GM19395 (cell line): Measurements from ENCODE around the gene MAP7.

ENCODE experiments used
- ATAC-seq: cut with Tn5 transposase; IDR thresholded peaks from one replicate; pipeline ENCODE4 v1.9.1; 2021; ENCODE audit warnings: mild to moderate bottlenecking, moderate library complexity; ENCODE audit not compliant: unreplicated experiment

Gene MAP7

DNA sequence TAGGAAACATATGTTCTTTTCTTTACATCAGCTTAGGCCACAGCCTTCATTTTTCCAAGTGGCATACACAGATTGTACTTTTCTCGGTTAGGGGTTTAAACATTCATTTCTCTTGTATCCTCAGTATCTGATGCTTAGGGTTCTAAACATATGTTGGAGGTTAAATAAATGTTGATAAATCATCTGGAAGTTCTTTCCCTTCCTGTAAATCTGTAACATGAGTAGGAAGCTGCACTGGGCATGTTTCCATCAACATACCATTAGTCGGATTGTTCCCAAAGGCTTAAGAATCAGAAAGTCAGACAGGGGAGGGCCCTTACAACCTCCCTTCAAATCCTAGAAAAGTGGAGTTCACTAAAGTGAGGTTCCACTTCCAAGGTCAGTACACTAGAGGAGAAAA lies 205.8 kb downstream of the MAP7 start:
- no peak for ATAC-seq

- ATAC-seq, result no peak
These were observed 206.5 kb downstream of the MAP7 start for GRCh38 chr6:136343700-136344099.

GRCh38 chr6:136343275-136343674 lies 206.9 kb downstream of the MAP7 start:
- no peak for ATAC-seq

DNA sequence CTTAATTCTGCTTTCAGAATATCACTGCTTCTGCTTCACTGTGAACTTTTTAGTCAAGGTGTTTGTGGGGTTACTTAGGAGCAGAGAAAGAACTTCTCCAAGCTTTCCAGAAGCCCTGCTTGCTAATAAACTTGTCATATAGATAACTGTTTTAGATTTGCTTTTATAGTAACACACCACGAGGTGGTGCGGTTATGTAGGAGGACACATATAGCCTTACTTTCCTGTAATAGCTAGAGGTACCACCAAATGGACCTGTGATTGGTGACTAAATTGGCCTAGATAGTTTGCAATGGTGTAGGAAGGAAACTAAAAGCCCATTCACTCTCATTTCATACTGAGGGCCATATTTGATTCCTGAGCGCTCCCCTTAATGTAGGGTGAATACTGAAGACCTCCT lies 208.3 kb downstream of the MAP7 start:
- no peak for ATAC-seq

- ATAC-seq, result no peak
These were observed 208.9 kb downstream of the MAP7 start for GRCh38 chr6:136341367-136341766.

DNA sequence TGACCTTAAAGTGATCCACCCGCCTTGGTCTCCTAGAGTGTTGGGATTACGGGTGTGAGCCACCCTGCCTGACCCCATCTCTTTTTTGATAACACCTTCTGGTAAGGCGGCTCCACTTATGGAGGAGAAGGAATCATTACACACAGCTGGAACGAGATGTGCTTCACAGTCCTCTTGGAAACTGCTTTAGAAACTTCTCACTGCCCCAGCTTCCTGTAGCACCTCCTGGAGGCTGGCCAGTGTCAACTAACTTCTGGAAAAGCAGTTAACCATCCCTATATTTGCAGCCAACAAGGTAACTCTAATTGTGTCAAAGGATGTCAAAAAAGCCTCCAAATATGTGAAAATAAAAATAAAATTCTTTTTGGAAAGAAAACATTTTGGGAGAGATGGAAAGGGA lies 211.7 kb downstream of the MAP7 start:
- ATAC-seq, result no peak

DNA sequence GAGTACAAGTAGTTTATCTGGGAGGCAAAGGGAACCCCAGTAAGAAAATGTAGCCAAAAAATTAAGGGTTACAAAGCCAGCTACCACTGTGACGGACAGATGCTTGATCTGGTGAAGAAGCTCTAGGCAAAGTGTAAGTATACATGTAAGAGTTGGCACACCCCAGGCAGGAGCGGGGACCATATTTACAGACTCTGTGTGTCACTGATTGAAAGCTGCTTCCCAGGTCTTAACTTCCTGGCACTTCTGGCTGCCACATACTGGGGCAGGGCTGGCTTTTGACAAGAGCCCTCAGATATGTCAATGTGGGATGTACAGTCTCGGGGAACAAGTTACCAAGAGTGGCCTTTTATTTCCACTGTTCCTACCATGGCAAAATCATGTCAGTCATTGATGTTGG lies 212.6 kb downstream of the MAP7 start:
- ATAC-seq, result no peak

DNA sequence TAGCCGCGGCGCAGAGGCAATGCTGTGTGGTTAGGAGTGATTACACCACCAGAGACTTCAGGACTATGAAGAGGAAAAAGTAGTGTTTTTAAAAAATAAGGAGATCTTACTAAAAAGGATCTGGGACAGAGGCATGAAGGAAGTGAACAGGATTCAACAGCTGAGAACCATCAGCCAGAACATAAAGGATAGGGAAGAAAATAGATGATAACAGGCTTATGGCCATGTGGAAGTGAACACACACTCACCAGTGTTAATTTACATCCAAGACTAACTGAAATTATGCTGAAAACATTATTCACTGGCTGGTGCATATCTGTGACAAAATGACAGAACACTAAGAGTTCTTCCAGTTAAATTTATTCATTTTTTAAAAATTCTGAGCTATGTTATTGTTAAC lies 213.1 kb downstream of the MAP7 start:
- ATAC-seq, result no peak

GRCh38 chr6:136335736-136336363 lies 214.4 kb downstream of the MAP7 start:
- no peak for ATAC-seq

GRCh38 chr6:136334853-136335252 lies 215.4 kb downstream of the MAP7 start:
- ATAC-seq, result no peak

DNA sequence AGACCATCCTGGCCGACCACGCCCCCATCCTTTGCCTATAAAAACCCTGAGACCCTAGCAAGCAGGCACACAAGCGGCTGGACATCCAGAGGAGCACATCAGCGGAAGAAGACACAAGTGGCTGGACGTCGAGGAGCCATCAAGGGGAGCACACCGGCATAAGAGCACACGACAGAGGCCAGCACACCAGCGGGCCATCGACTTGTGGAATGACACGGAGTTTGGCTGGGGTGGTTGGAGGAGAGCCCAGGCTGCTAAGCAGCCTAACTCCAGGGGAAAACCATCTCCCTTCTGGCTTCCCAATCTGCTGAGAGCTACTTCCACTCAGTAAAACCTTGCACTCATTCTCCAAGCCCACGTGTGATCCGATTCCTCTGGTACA lies 215.8 kb downstream of the MAP7 start:
- no peak for ATAC-seq

- no peak for ATAC-seq
These were observed 216.3 kb downstream of the MAP7 start for GRCh38 chr6:136333824-136334464.

- no peak for ATAC-seq
These were observed 218.8 kb downstream of the MAP7 start for GRCh38 chr6:136331461-136331860.

DNA sequence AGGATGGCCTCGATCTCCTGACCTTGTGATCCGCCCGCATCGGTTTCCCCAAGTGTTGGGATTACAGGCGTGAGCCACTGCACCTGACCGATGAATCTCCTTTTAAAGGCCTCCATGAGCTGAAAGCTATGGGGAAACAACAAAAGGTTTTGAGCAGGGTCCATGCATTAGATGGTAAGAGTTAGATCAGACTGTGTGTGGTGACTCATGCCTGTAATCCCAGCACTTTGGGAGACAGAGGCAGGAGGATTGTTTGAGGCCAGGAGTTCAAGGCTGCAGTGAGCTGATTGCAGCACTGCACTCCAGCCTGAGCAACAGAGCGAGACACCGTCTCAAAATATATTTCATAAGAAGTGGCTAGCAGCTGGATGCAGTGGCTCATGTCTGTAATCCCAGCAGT lies 219.6 kb downstream of the MAP7 start:
- ATAC-seq, result no peak

DNA sequence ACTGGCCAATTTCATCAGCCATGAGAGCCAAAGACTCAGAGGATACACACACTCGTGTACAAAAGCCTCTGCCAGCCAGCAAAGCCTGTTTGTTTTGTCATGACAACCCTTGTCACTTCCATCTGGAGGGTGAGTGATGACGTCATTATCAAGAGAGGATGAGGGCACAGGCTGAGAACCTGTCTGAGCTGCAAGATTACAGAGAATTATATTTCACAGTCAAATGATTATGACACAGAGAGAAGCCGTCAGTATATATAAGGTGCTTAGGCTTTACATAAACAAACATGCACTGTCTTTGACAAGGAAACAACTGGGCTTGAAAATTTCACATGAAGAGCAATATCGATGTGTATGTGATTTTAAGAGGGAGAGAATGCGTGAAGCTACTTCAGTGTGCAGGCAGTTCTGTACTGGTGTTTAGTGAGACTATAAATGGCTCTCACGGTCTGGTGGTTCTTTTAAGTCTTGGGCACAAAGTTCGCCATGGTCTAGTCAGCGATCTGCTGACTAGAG lies 224.1 kb downstream of the MAP7 start:
- no peak for ATAC-seq

GRCh38 chr6:136324686-136325380 lies 225.4 kb downstream of the MAP7 start:
- no peak for ATAC-seq

GRCh38 chr6:136323431-136324112 lies 226.7 kb downstream of the MAP7 start:
- no peak for ATAC-seq

- ATAC-seq, result no peak
These were observed 230.5 kb downstream of the MAP7 start for GRCh38 chr6:136319732-136320131.

GRCh38 chr6:136318676-136319075 lies 231.5 kb downstream of the MAP7 start:
- ATAC-seq, result no peak

DNA sequence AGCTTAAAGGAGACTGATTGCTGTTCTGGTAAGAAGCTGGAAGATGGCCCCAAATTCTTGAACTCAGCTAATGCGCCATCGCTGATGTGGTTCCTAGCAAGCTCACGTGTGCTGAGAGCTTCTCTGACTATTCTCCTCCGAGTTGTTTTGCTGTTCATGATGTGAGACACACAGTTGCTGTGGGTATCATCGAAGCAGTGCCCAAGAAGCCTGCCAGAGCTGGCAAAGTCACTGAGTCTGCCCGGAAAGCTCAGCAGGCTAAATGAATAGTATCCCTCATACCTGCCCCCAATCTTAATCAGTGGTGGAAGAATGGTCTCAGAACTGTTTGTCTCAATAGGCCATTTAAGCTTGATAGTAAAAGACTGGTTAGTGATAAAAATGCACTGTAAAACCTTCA lies 232.3 kb downstream of the MAP7 start:
- no peak for ATAC-seq

DNA sequence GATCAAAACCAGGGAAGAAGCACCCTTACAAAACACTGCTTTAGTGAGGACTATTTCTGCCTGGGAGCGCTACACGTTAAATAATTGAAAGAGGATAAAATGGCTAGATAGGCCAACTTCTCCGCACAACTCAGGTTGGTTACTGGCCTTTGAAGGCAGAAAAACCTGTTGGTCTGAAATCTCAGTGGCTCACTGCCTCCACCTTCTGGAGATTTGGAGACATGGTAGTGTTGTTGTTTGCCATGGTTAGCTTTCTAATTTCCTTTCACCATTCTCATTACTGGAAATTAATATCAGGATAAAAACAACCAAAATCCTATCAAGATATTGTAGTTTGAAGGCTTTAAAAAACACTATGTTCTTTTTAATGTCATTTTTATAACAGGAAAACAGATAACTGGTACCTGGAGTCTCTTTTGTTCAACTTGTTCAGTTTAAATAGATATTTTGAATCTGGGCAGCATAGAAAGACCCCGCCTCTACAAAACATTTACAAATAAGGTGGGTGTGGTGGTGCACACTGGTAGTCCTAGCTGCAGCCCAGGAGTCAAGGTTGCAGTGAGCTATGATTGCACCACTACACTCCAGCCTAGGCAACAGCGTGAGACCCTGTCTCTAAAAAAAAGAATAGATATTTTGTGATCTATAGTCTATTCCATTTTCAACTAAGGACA lies 233.1 kb downstream of the MAP7 start:
- no peak for ATAC-seq
